Nephron progenitor cell (in vitro differentiated cells): ENCODE results near the gene CNGA1.

Experiments used
- DNase-seq: peaks from one replicate; pipeline ENCODE4 v3.0.0; 2021
- H3K27ac Mint-ChIP-seq: 2 replicates; pipeline ENCODE4 v1.8.0; 2021; ENCODE audit warnings: mild to moderate bottlenecking, moderate library complexity, mixed read lengths
- H3K27me3 Mint-ChIP-seq: 2 replicates; pipeline ENCODE4 v1.8.0; 2021; ENCODE audit warnings: mild to moderate bottlenecking, low read depth, mixed read lengths; ENCODE audit not compliant: poor library complexity
- H3K36me3 Mint-ChIP-seq: 2 replicates; pipeline ENCODE4 v1.8.0; 2021; ENCODE audit warnings: low read depth, mixed read lengths
- H3K4me1 Mint-ChIP-seq: 2 replicates; pipeline ENCODE4 v1.8.0; 2021; ENCODE audit warnings: mixed read lengths
- H3K4me3 Mint-ChIP-seq: 2 replicates; pipeline ENCODE4 v1.8.0; 2021; ENCODE audit warnings: mild to moderate bottlenecking, moderate library complexity, mixed read lengths
- H3K9me3 Mint-ChIP-seq: 2 replicates; pipeline ENCODE4 v1.8.0; 2021; ENCODE audit warnings: mild to moderate bottlenecking, moderate library complexity, mixed read lengths
- TF ChIP-seq, protein P1 (sequence below): fragments of 200-600 bp; sonication (generic); IDR thresholded peaks from 2 replicates; pipeline ENCODE4 v1.5.0; 2021; ENCODE audit warnings: antibody characterized with exemption

CNGA1 gene

DNA sequence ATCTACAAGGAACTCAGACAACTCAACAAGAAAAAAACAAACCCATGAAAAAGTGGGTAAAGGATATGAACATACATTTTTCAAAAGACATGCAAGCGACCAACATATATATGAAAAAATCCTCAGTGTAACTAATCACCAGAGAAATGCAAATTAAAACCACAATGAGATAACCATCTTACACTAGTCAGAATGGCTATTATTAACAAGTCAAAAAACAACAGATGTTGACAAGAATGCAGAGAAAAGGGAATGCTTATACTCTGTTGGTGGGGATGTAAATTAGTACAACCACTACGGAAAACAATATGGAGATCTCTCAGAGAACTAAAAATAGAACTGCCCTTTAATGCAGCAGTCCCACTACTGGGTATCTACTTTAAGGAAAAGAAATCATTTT is 12.2 kb upstream of the CNGA1 start:
- TF ChIP-seq, protein P1, sequence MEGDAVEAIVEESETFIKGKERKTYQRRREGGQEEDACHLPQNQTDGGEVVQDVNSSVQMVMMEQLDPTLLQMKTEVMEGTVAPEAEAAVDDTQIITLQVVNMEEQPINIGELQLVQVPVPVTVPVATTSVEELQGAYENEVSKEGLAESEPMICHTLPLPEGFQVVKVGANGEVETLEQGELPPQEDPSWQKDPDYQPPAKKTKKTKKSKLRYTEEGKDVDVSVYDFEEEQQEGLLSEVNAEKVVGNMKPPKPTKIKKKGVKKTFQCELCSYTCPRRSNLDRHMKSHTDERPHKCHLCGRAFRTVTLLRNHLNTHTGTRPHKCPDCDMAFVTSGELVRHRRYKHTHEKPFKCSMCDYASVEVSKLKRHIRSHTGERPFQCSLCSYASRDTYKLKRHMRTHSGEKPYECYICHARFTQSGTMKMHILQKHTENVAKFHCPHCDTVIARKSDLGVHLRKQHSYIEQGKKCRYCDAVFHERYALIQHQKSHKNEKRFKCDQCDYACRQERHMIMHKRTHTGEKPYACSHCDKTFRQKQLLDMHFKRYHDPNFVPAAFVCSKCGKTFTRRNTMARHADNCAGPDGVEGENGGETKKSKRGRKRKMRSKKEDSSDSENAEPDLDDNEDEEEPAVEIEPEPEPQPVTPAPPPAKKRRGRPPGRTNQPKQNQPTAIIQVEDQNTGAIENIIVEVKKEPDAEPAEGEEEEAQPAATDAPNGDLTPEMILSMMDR = no peak
- H3K4me3 Mint-ChIP-seq = no peak overlapping the region
- no peak for DNase-seq
- H3K4me1 Mint-ChIP-seq = peaks cover 5% of the 10 kb centered on the region
- no peaks in the 10 kb centered on the region for H3K9me3 Mint-ChIP-seq
- H3K36me3 Mint-ChIP-seq = no peaks in the 10 kb centered on the region
- no peaks in the 10 kb centered on the region for H3K27me3 Mint-ChIP-seq
- H3K27ac Mint-ChIP-seq = no peak overlapping the region

DNA sequence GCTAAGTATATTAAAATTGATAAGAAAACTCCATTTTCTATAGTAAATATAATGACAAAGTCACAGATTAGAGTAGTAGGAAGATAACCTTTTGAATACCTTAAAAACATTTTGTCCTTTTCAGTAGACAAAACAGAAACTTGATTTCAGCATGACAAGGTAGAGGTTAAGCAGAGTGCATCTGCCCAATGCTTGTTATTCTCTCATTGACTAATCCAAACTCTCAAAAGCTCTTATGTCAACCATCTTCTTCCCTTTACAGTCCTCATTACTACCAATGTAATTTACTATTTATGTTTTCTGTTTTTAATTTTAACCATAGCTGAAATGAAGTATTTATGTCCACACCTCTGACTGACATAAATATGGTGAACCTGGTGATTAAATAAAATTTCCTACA is 11.2 kb upstream of the CNGA1 start:
- peaks cover 5% of the 10 kb centered on the region for H3K4me1 Mint-ChIP-seq
- TF ChIP-seq, protein P1 = no peak
- H3K27ac Mint-ChIP-seq = no peak overlapping the region
- no peak for DNase-seq
- no peaks in the 10 kb centered on the region for H3K27me3 Mint-ChIP-seq
- no peaks in the 10 kb centered on the region for H3K36me3 Mint-ChIP-seq
- no peak overlapping the region for H3K4me3 Mint-ChIP-seq
- no peaks in the 10 kb centered on the region for H3K9me3 Mint-ChIP-seq

DNA sequence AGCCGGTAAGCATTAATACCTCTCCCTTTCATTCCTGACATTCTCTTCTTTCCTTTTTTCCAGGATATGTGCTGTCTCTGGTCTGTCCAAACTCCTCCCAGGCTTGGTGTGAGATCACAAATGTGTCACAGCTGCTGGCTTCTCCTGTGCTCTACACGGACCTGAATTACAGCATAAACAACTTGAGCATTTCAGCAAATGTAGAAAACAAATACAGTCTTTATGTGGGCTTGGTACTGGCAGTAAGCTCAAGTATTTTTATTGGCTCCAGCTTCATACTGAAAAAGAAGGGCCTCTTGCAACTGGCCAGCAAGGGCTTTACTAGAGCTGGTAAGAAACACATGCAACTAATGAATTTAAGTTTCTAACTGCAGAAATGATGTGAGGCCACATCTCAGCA is 8.5 kb upstream of the CNGA1 start:
- TF ChIP-seq, protein P1 = no peak
- Mint-ChIP-seq H3K4me1 (peaks cover 5% of the 10 kb centered on the region), H3K27me3 (peaks cover 7% of the 10 kb centered on the region), H3K36me3 (no peaks in the 10 kb centered on the region), H3K4me3 (no peak overlapping the region), H3K27ac (peak overlapping the region; percentile 23), H3K9me3 (no peaks in the 10 kb centered on the region)
- DNase-seq = no peak

DNA sequence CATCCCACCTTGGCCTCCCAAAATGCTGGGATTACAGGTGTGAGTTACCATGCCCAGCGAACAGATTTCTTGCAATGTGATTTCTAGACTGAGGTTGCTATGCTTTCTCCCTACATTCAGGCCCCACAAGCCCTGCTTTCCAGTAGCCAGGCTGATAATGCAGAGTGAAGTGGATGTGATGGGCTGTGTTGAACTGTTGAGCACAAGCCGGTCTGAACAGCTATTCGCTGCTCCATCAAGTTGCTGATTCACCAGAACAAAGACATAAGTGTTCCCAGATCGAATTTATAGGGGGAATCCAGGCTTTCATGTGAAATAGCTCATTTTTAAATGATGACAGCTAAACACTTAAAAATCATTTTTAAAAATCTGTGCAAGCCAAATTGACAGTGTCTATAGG is 8.0 kb upstream of the CNGA1 start:
- peaks cover 11% of the 10 kb centered on the region for H3K27me3 Mint-ChIP-seq
- H3K27ac Mint-ChIP-seq = no peak overlapping the region
- no peak overlapping the region for H3K4me3 Mint-ChIP-seq
- DNase-seq = no peak
- H3K4me1 Mint-ChIP-seq = peaks cover 5% of the 10 kb centered on the region
- TF ChIP-seq, protein P1 = no peak
- no peaks in the 10 kb centered on the region for H3K9me3 Mint-ChIP-seq
- H3K36me3 Mint-ChIP-seq = no peaks in the 10 kb centered on the region

DNA sequence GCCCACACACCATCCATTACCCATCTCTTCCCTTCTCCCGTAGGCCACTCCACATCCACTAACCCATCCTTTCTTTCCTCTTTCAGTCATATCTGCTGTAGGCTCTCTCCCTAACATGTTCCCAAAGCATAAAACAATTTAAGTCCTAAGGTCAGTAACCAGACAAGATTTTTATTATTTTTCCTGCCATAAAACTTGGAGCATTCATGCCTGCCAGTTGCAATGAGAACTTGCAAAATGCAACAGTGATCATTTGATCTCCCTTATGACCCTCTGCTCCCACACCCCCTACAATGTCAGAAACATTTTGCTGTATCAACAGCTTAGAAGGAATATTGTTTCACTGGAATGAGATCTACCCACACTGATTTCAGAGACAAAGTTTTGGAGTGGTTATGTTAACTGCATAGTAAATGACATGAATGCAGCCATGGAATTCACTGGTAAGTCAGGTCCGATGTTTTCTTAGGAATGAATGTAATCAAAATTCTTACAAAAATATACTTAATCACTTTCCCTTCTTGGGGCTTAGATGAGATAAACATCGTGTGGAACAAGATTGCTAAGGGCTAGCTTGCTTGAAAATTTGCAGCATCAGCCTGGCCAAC is 5.8 kb upstream of the CNGA1 start:
- Mint-ChIP-seq H3K4me3 (no peak overlapping the region), H3K36me3 (no peaks in the 10 kb centered on the region), H3K27ac (no peak overlapping the region), H3K27me3 (peaks cover 33% of the 10 kb centered on the region), H3K9me3 (no peaks in the 10 kb centered on the region), H3K4me1 (peaks cover 8% of the 10 kb centered on the region)
- TF ChIP-seq, protein P1 = no peak
- no peak for DNase-seq

DNA sequence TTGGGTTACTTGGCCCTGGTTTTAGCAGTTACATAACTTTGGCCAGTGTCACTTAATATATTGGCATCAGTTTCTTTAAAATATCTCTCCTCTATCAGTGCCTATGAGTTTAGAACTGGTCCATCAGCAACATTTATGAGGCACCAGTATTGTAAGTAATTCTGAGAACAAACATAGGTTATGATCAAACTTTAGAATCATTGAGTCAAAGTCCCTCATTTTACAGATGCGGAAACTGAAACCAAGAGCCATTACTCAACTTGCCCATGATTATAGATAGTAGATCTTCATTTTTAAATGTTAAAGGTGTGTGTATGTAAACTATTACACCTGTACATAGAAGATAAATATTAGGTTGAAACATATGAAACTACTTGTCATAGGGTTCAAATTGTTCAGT is 4.6 kb upstream of the CNGA1 start:
- no peak overlapping the region for H3K27ac Mint-ChIP-seq
- H3K4me3 Mint-ChIP-seq = no peak overlapping the region
- peaks cover 9% of the 10 kb centered on the region for H3K4me1 Mint-ChIP-seq
- H3K9me3 Mint-ChIP-seq = no peaks in the 10 kb centered on the region
- DNase-seq = no peak
- no peaks in the 10 kb centered on the region for H3K36me3 Mint-ChIP-seq
- TF ChIP-seq, protein P1 = no peak
- H3K27me3 Mint-ChIP-seq = peaks cover 42% of the 10 kb centered on the region
